KMS-11 (cell line): ENCODE measurements around the gene SUGP2.

Experiments
- H2AFZ ChIP-seq: fragments of 200-600 bp; sonication (generic); 2 replicates; pipeline ENCODE4 v1.6.1; 2016; ENCODE audit warnings: antibody characterized with exemption, mixed run types, low read depth
- H3K27ac ChIP-seq: fragments of 200-600 bp; sonication (generic); 2 replicates; pipeline ENCODE4 v1.6.1; 2016; ENCODE audit warnings: mild to moderate bottlenecking, mixed run types
- H3K27me3 ChIP-seq: fragments of 200-600 bp; sonication (generic); 2 replicates; pipeline ENCODE4 v1.6.1; 2017; ENCODE audit warnings: mild to moderate bottlenecking, low read depth, mixed run types, moderate library complexity; ENCODE audit not compliant: insufficient read depth
- H3K36me3 ChIP-seq: fragments of 200-600 bp; sonication (generic); 2 replicates; pipeline ENCODE4 v1.6.1; 2017; ENCODE audit warnings: mild to moderate bottlenecking, mixed run types; ENCODE audit not compliant: insufficient read depth
- H3K4me1 ChIP-seq: fragments of 200-600 bp; sonication (generic); 2 replicates; pipeline ENCODE4 v1.6.1; 2016; ENCODE audit warnings: mild to moderate bottlenecking, low read depth, mixed run types; ENCODE audit not compliant: poor library complexity, severe bottlenecking
- H3K4me2 ChIP-seq: fragments of 200-600 bp; sonication (generic); 2 replicates; pipeline ENCODE4 v1.7.0; 2016; ENCODE audit warnings: mild to moderate bottlenecking, mixed run types
- H3K4me3 ChIP-seq: fragments of 200-600 bp; sonication (generic); IDR thresholded peaks from 2 replicates; pipeline ENCODE4 v1.6.1; 2017; ENCODE audit warnings: low read depth, low read length, mixed read lengths; ENCODE audit not compliant: insufficient read depth
- H3K79me2 ChIP-seq: fragments of 200-600 bp; sonication (generic); 2 replicates; pipeline ENCODE4 v1.6.1; 2016; ENCODE audit warnings: low read depth, mixed run types; ENCODE audit not compliant: insufficient read depth
- H3K9ac ChIP-seq: fragments of 200-600 bp; sonication (generic); 2 replicates; pipeline ENCODE4 v1.6.1; 2016; ENCODE audit warnings: mild to moderate bottlenecking, mixed run types
- H4K20me1 ChIP-seq: fragments of 200-600 bp; sonication (generic); 2 replicates; pipeline ENCODE4 v1.6.1; 2016; ENCODE audit warnings: mild to moderate bottlenecking, mixed run types; ENCODE audit not compliant: insufficient read depth
- TF ChIP-seq, protein P1 (sequence below): fragments of 200-600 bp; sonication (generic); conservative IDR thresholded peaks from 2 replicates; pipeline ENCODE4 v1.6.1; 2017; ENCODE audit warnings: low read depth, mild to moderate bottlenecking, antibody characterized with exemption, low read length, moderate library complexity, mixed read lengths

The SUGP2 gene

GRCh38 chr19:19071897-19072296 lies 38.6 kb upstream of the SUGP2 start:
- H3K9ac ChIP-seq = no peak overlapping the region
- no peak overlapping the region for H2AFZ ChIP-seq
- H3K36me3 ChIP-seq = no peaks in the 10 kb centered on the region
- no peaks in the 10 kb centered on the region for H4K20me1 ChIP-seq
- no peak overlapping the region for H3K27ac ChIP-seq
- no peak overlapping the region for H3K4me2 ChIP-seq
- H3K27me3 ChIP-seq = no peaks in the 10 kb centered on the region
- H3K4me1 ChIP-seq = peaks cover 7% of the 10 kb centered on the region
- H3K4me3 ChIP-seq = no peak overlapping the region
- H3K79me2 ChIP-seq = no peaks in the 10 kb centered on the region
- TF ChIP-seq, protein P1, sequence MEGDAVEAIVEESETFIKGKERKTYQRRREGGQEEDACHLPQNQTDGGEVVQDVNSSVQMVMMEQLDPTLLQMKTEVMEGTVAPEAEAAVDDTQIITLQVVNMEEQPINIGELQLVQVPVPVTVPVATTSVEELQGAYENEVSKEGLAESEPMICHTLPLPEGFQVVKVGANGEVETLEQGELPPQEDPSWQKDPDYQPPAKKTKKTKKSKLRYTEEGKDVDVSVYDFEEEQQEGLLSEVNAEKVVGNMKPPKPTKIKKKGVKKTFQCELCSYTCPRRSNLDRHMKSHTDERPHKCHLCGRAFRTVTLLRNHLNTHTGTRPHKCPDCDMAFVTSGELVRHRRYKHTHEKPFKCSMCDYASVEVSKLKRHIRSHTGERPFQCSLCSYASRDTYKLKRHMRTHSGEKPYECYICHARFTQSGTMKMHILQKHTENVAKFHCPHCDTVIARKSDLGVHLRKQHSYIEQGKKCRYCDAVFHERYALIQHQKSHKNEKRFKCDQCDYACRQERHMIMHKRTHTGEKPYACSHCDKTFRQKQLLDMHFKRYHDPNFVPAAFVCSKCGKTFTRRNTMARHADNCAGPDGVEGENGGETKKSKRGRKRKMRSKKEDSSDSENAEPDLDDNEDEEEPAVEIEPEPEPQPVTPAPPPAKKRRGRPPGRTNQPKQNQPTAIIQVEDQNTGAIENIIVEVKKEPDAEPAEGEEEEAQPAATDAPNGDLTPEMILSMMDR = no peak

GRCh38 chr19:19068659-19069654 lies 35.6 kb upstream of the SUGP2 start:
- Histone ChIP-seq H3K4me3 (no peak overlapping the region), H3K4me2 (no peak overlapping the region), H3K79me2 (no peaks in the 10 kb centered on the region), H3K27ac (no peak overlapping the region), H3K9ac (no peak overlapping the region), H3K27me3 (no peaks in the 10 kb centered on the region), H3K36me3 (no peaks in the 10 kb centered on the region), H3K4me1 (peaks cover 13% of the 10 kb centered on the region), H4K20me1 (no peaks in the 10 kb centered on the region), H2AFZ (no peak overlapping the region)
- TF ChIP-seq, protein P1 = no peak

- H3K27ac ChIP-seq = no peak overlapping the region
- TF ChIP-seq, protein P1 = no peak
- no peak overlapping the region for H2AFZ ChIP-seq
- H3K9ac ChIP-seq = no peak overlapping the region
- no peak overlapping the region for H3K4me3 ChIP-seq
- H3K4me1 ChIP-seq = peaks cover 17% of the 10 kb centered on the region
- no peaks in the 10 kb centered on the region for H3K36me3 ChIP-seq
- H3K79me2 ChIP-seq = no peaks in the 10 kb centered on the region
- no peaks in the 10 kb centered on the region for H4K20me1 ChIP-seq
- H3K4me2 ChIP-seq = no peak overlapping the region
- H3K27me3 ChIP-seq = no peaks in the 10 kb centered on the region
These were observed 34.2 kb upstream of the SUGP2 start for GRCh38 chr19:19067276-19068072.

DNA sequence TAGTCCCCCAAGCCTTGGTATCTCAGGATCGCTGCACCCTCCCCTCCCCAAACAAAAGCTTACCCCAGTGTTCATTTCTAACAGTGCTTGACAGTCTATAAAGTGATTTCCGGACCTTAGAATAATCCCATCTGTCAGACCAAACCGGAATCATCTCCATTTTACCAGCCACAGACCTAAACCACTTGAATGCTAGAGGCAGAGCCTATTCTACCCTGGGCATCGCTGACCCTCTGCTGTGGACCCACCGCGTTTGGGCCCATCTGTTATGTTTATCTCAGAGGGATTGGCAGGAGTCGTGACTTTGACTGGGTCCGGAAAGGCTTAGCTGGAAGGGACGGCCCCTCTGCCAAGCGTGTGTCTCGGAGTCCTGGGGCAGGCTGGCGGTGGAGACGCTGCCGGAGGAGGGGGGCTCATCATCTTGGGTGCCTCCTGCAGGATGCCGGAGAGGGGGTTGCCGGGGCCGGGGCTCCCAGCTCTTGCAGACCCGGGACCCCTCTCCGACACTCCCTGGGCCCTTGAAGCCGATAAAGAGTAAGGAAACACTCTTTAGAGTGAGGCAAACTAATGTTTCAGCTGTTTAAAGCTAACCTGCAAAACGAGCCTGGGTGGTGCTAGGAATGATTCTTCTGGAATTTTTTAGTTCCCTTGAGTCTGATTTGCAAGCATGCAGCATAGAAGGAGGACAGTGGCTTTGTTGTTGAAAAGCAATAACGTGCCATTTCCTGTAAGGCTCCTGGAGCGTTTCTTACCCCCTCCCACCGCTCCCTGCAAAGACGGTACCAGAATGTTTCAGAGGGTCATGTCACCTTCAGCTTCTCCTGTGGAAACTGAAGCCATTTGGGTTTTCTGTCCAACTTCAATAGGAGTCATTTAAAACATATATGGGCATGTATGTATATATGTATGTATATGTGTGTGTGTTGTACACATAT lies 31.8 kb upstream of the SUGP2 start:
- Histone ChIP-seq H3K4me3 (no peak overlapping the region), H3K27me3 (no peaks in the 10 kb centered on the region), H4K20me1 (no peaks in the 10 kb centered on the region), H2AFZ (0 out of 2 replicates have a peak overlapping the region, but pooled peaks have one; percentile 57), H3K4me1 (peaks cover 17% of the 10 kb centered on the region), H3K4me2 (peak overlapping the region; percentile 50), H3K36me3 (no peaks in the 10 kb centered on the region), H3K79me2 (no peaks in the 10 kb centered on the region), H3K9ac (no peak overlapping the region; the same call in 1 of the 2 replicates), H3K27ac (no peak overlapping the region)
- TF ChIP-seq, protein P1 = no peak
